ENCODE data around the gene SLC12A4.

GRCh38 chr16:67943256-67943618 lies 25.2 kb downstream of the SLC12A4 start:
- no peak for TF ChIP-seq CTCF (IDR thresholded peaks at IDR 0.05)
- TF ChIP-seq POLR2A (IDR thresholded peaks at IDR 0.05): no peak

All from suprapubic skin (tissue), 3 donors.